HG03060 (cell line): ENCODE measurements around the gene SCAPER.
"Not testable (repeated sequence)": the region's sequence is repeated elsewhere in the genome, so short reads cannot be mapped to it uniquely, and the experiment has no call there.

Source experiments
- ATAC-seq: cut with Tn5 transposase; IDR thresholded peaks from one replicate; pipeline ENCODE4 v1.9.1; 2021; ENCODE audit warnings: low read depth, moderate number of reproducible peaks; ENCODE audit not compliant: unreplicated experiment

Gene SCAPER

DNA sequence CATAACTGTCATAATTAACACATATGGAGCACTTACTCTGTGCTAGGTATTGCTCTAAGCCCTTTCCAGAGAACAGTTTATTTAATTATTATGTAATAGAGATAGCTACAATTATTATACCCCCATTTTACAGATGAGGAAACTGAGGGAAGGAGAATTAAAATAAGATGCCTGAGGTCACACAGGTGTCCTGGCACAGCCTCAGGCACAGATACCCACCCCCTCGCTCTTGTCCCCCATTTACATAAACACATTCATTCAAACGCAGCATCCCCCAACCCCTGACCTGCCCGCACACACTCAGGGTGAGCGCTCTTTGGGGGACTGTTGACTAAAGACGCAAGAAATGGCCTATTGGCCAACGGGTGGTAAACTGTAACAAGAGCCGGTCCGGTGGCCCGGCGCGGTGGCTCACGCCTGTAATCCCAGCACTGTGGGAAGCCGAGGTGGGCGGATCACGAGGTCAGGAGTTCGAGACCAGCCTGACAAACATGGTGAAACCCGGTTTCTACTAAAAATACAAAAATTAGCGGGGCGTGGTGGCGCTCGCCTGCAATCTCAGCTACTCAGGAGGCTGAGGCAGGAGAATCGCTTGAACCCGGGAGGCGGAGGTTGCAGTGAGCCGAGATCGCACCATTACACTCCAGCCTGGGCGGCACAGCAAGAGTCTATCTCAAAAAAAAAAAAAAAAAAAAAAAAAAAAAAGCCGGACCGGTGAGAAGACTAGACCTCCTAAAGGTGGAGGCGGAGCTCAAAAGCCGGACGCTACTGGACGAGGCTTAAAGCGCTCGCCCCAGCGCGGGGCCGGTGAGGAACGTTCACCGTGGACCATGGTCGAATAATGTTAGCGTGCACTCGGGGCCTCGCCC is 570.5 kb downstream of the SCAPER start:
- no peak for ATAC-seq

DNA sequence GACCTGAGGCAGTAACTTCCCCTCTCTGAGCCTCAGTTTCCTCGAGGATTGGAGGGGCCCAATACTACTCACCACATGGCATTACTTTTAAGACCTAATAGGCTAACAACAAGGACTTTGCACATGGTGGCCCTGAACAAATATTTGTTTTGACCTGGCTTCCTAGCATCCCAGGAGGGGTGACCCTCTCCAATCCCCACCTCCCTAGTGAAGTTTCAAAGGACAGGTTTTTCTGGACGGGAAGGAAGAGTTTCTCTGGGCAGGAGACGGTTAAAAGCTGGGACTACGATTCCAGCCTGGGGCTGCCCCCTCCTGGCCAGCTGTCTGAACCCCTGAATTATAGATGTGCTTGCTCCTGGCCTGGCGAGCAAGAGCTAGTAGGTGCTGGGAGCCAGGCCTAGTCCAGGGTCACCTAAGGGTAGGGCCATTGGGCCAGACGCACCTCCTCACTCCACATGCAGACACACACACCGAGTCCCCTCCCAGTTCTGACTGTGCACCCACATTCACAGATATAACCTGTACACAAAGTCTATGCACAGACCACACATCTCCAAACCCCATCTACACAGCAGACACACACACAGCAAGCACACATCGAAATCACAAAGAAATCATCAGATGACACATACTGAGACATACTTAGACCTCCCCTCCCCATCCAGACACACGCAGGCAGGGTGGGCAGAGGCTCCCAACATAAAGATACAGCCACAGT is 571.3 kb downstream of the SCAPER start:
- no peak for ATAC-seq

DNA sequence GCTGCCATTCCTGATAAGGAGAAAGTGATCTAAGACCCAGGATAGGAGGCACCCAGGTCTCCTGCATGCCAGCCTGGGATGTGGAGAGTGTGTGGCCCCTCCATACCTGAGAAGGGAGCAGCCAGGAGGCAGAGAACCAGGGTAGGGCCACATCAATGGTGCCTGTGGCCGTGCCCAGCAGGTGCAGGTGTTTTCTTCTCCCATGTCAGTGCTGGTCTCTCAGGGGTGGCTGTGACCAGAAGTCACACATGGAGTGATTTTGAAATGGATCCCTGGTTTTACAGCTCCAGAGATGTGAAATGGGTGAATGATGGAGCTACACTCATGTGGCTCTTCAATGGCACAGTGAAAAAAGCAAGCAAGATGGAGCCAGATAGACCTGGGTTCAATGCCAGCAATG is 571.8 kb downstream of the SCAPER start:
- no peak for ATAC-seq

DNA sequence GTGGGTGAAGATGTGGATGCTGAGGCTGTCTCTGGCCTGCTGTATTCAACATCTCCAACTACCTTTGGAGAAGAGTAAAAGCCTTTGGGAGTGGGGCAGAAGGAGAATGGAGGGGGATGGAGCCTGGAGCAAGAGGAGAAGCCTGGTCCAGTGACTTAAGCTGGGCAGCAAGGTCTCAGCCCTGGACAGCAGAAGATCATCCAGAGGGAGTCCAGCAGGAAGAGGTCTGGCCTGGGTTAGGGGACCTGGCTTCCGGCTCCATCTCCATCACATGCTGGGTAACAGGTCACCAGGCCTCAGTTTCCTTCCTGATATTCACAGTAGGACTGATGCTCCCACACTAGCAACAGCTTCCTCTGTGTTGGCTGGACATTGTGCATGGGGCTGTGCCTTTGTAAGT is 572.3 kb downstream of the SCAPER start:
- ATAC-seq = no peak

DNA sequence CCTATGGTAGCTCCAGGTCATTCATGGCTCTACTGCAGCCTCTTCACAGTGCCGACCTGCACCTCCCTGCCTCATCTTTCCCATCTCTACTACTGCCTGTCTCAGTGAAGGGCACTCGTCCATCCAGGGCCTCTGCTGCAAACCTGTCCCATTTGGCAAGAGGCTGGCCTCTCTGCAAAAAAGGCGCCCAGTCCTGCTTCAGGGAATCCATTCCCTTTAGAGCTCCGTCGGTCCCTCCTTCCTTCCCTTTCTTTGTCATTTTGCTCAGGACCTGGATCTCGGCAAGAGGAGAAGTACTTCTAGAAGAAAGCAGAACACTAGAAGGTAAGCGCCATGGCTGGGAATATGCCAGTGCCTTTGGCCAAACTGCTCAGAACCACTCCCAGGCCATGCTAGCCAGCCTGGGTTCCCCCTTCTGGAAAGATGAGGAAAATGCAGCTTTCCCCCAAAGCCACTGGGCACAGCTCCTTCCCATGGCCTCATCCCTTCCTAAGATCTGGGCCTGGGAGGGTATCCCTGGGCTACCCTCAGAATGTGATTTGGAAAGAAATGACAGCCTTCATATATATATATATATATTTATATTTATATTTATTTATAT is 575.0 kb downstream of the SCAPER start:
- no peak for ATAC-seq

DNA sequence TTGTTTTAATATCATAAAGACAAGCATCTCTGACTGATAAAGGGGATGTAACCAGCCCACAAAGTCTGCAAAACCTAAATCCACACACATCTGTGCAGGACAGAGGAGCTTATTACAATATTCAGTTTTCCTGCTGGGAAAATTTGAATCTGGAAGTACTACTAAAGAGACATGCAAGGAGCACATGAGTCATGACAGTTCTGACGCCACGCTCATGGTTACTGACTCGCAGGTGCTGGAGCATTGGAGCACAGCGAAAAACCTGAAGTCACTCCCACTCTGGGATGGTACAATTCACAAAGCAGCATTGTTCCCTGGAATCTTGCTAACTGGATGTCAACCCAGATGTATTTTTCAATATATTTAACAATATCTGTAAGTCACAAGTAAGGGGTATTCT is 576.2 kb downstream of the SCAPER start:
- no peak for ATAC-seq

DNA sequence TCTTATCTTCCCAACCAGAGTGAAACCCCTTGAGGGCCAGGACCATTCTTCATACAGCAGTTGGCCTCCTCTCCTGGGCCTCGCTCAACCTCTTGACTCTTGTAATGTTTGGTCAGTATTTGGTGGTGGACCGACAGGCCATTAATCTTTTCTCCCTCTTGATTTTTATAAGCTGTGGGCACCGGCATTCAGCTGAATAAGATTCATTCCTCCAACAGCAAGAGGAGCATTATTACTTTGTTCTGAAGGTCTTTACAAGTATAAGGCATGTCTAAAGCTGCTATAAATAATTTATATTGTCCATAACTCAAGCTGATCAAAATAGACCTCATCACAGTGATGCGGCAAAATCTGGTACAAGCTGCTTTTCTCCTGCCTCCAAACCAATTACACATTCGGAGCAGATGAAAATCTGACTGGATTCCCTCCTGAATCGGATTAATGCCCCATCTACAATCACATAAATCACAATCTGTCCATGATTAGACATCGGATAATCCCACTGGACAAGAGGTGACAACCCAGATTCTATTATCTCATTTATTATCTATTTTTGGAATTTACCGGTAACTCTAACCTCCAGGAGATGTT is 576.9 kb downstream of the SCAPER start:
- no peak for ATAC-seq

DNA sequence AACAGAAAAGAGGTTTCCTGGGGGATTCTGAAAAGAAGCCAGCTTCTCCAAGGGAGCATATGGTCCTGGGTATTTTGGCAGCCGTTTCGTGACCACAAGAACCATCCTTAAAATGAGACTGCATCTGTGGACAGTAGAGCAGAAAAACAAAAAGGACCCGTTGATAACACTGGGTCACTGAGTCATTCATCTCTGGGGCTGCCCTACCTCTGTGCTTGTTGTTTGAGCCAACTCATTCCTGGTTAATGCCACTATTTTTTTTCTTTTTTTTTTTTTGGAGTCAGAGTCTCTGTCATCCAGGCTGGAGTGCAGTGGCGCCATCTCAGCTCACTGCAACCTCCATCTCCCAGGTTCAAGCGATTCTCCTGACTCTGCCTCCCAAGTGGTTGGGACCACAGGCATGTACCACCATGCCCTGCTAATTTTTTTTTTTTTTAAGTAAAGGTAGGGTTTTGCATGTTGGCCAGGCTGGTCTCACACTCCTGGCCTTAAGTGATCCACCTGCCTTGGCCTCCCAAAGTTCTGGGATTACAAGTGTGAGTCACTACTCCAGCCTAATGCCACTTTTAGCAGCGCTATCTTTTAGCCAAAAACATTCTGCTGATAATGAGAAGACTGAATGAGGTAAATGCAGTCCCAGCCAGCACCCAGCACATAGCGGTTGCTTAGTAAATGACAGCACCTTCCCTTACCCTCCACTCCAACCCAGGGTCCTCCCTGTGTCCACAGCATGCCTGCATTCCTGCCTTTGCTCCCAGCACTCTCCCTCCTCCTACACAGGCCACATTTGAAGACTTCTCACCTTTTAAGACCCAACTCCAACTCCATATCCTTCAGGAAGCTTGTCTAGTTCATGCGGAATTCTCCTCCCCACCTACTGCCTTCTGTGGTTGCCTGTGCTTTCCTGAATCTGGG is 577.7 kb downstream of the SCAPER start:
- no peak for ATAC-seq

DNA sequence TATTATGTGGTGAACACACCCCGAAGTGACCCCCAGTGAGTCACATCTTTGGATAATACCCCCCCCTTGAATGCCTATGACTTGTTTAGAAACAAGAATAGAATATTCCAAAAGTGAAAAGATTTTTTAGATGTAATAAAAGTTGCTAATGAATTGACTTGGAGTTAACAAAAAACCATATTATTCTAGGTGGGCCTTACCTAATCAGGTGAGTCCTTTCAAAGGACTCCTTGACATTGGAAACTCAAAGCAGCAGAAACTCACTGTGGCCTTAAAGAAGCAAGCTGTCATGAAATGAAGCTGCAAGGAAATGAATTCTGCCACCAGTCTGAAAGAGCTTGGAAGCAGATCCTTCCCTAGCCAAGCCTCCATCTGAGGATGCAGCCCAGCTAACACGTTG is 579.4 kb downstream of the SCAPER start:
- no peak for ATAC-seq

DNA sequence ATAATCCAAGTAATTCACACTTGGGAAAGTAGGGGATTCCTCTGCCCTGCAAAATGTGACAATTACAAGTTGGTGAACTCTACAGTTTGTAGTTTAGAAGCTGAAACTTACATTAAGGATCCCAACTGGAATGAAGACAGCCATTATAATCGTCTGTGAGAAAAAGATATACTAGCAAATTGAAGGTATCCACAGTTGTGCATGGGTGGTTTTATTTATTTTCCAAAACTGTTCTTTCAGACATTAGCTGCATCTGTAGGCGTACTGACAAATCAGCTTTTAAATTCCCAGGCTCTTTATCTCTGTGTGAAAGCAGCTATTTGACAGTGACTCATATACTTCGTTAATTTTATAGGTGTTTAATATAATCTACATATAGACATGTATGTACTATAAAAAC is 581.1 kb downstream of the SCAPER start:
- no peak for ATAC-seq

DNA sequence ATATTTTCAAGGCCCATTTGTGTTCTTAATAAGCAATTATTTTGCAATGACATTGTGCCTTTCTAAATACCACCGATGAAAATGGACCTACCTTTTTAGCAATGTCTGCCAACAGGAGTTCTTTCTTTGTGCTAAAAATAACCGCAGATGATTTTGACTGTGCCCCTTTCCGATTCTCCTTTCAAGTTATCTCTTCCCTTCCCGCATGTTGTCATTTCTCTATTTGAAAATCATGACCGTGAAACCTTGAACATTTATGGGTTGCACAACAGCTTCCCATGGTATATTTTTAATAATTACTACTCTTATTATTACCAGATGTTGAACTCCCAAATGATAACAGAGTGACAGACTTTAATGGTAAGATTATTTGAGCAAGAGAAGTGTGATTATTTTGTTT is 583.5 kb downstream of the SCAPER start:
- ATAC-seq = no peak

DNA sequence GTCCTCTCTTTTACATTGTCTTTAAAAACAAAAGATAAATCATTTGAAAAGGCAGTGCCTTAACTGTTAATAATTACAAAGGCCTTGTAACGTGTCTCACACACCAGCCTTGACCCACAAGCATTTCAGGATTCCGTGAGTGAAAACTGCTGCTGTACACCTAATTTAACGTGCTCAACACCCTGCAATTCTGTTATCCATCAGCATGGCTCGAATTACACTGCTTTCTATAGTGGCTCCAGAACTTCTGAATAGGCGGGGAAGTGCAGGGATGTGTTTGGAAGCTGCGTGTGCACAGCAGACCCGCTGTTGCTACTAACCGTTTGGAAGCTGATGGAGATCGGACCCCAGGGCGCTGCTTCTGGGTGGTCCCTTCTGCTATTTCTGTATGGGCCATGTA is 584.0 kb downstream of the SCAPER start:
- no peak for ATAC-seq

DNA sequence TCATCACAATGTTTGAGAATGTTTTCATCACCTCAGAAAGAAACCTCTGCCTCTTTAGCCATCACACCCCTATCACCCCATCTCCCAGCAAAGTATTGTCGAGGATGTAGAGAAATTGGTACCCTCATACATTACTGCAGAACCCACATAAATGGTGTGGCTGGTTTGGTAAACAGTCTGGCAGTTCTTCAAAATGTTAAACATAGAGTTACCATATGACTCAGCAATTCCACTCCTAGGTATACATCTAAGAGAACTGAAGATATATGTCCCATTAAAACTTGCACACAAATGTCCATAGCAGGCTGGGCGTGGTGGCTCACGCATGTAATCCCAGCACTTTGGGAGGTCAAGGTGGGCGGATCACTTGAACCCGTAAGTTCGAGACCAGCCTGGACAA is 585.1 kb downstream of the SCAPER start:
- no peak for ATAC-seq

DNA sequence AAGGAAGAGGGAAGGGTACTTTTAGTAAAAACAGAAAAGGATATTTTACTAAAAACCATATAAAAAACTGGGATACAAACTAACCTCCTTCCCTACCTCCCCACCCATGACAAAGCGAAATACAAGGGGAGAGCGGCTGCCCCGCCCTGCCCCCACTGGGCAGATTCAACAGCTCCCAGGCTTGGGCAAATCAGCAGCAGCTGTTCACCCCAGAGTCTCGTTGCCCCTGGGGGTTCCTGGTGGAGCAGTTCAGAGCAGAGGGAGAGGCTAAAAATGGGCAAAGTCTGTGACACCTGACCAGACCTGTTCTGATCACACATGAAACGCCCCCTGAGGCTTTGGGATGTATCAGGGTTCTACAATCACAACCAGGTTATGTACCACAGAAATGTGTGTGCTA is 591.4 kb downstream of the SCAPER start:
- no peak for ATAC-seq

DNA sequence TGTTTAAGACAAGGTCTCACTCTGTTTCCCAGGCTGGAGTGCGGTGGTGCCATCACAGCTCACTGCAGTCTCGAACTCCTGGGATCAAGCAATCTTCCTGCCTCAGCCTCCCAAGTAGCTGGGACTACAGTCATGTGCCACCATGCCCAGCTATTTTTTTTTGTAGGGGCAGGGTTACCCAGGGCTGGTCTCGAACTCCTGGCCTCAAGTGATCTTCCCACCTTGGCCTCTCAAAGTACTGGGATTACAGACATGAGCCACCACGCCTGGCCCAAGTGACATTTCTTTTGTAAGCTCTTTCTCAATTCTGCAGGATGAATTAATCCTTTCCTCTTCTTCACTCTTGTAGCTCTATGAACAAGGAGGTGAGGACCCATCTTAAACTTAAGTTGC is 592.0 kb downstream of the SCAPER start:
- not testable (repeated sequence) for ATAC-seq

DNA sequence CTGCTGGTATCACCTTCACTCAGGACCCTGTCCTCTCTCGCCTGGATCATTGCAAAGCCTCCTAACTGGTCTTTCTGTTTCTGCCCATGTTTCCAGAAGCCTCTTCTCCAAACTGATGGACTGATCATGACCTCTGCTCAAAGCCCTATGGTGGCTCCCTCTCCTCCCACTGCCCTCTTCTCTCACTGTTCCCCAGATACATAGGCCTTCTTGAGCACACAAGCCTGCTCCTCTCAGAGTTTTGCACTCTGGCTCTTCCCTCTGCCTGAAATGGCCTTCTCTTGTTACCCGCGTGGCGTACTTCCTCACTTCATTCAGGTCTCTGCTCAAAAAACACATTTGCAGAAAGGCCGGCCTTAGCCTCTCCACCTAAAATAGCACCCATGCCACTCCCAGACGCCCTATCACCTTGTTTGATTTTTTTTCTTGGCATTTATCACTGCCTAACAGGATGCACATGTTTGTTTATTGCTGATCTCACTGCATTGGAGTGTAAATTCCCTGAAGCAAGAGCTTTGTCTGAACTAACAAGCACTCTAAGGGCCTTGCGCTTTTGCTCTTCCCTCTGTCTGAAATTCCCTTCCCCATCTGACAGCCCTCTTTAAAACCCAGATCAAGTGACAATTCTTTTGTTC is 592.5 kb downstream of the SCAPER start:
- ATAC-seq = no peak

DNA sequence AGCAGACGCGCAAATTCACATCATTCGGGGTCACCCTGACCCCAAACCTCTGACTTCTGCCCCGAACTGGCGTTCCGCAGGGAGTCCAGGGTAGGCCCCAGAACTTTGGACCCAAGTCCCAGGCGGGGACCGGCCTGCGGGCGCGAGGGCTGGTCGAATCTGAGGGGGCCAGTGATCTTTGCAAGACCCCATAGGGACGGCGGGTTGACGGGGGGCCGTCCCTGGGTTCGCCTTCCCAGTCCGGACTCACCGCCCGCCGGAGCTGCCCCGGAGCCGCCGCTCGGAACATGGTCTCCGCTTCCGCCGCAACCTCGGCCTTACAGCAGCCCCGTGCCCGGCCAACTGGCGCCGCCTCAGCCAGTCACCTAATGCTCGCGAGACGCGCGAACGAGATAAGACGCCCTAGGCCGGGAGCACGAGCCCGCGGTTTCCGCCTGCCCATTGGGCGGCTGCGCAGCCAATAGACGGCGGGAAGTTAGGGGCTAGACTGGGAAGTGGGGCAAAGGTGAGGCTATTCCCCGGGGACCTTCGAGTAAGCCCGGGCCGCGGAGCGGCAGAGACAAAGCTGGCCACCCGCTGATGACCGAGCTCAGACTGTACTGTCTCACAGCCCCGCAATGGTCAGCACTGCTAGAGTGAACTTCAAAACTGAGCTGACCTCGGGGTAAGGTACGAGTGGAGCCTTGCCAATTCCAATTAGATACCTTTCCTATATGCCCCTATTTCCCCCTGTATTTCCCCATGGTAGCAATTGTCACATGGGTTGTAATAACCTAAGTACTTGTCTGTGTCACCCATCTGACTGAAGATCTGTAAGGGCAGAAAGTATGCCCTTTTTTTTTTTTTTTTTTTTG is 593.8 kb downstream of the SCAPER start, which contains the start of gene ETFA:
Gene ETFA (minus strand): TSS at position 370 of the 854 bp plus-strand sequence. CDS start 81 bp downstream, at position 289.
- peak; percentile 91 for ATAC-seq

DNA sequence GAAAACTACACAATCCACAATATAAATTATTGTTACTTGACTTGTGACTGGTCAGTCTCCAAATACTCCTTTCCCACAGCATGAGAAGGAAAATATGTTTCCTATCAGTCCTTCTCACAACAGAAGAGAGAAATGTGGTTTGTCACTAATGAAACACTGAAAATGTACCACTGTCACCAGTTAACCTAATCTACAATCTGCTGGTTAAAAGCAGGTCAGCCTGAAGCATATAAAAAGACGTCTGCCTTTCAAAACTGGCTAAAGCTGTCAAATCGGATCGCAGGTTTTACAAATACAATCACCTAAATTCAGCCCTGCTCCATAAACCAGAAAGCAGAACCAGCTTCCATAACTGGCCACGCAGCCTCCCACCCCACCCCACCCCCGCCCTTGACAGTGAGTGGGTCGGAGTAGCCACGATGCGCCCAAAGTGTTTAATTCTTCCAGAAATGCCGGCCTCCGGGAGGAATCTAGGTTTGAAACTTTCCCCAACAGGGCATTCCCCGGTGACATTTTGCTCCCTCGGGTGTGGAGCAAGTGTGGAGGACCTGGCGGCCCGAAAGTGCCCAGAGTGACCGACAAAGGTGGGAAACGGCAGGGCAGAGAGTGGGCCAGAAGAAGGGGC is 594.6 kb downstream of the SCAPER start:
- ATAC-seq = no peak
